GM23338 (cell line): ENCODE measurements around the gene IGSF10.

ENCODE experiments used
- CREB1 ChIP-seq: fragments of 250-450 bp; sonication (Bioruptor Pico); IDR thresholded peaks from 2 replicates; pipeline ENCODE4 v1.5.0; 2020; ENCODE audit warnings: low read depth, mild to moderate bottlenecking, moderate library complexity
- CTCF ChIP-seq, 2 experiments: fragments of 200-600 bp in 1 of 2; sonication (generic) in 1 of 2; conservative IDR thresholded peaks; 2 replicates each; pipeline versions ENCODE4 v1.5.1 to v1.6.1; 2016 to 2017; ENCODE audit warnings: antibody characterized with exemption in 2 of 2, low read depth in 2 of 2, mild to moderate bottlenecking in 2 of 2, moderate library complexity in 1 of 2
- ETS1 ChIP-seq: IDR thresholded peaks from 2 replicates; pipeline ENCODE4 v1.6.1; 2016; ENCODE audit warnings: antibody characterized with exemption
- EZH2 ChIP-seq: fragments of 200-600 bp; sonication (generic); IDR thresholded peaks from one replicate; pipeline ENCODE4 v1.8.0; 2017; ENCODE audit warnings: antibody characterized with exemption, mild to moderate bottlenecking, low read depth; ENCODE audit not compliant: unreplicated experiment
- EZH2phosphoT487 ChIP-seq: fragments of 200-600 bp; sonication (generic); IDR thresholded peaks from one replicate; pipeline ENCODE4 v1.8.1; 2018; ENCODE audit warnings: antibody characterized with exemption; ENCODE audit not compliant: unreplicated experiment
- JUNB ChIP-seq: IDR thresholded peaks from one replicate; pipeline ENCODE4 v1.6.1; 2016; ENCODE audit warnings: antibody characterized with exemption; ENCODE audit not compliant: unreplicated experiment
- NANOG ChIP-seq: IDR thresholded peaks from 2 replicates; pipeline ENCODE4 v1.6.1; 2016; ENCODE audit warnings: antibody characterized with exemption, borderline replicate concordance
- POLR2AphosphoS5 ChIP-seq: IDR thresholded peaks from 2 replicates; pipeline ENCODE4 v1.6.1; 2016; ENCODE audit warnings: antibody characterized with exemption, low read depth
- REST ChIP-seq: IDR thresholded peaks from one replicate; pipeline ENCODE4 v1.6.1; 2018; ENCODE audit warnings: antibody characterized with exemption; ENCODE audit not compliant: unreplicated experiment
- STAT1 ChIP-seq: IDR thresholded peaks from one replicate; pipeline ENCODE4 v1.6.1; 2016; ENCODE audit warnings: antibody characterized with exemption; ENCODE audit not compliant: unreplicated experiment
- ZNF114 ChIP-seq: fragments of 250-450 bp; sonication (Bioruptor Pico); IDR thresholded peaks from 2 replicates; pipeline ENCODE4 v1.5.0; 2020; ENCODE audit warnings: mild to moderate bottlenecking, moderate library complexity
- ZNF331 ChIP-seq: fragments of 250-450 bp; sonication (Bioruptor Pico); IDR thresholded peaks from 2 replicates; pipeline ENCODE4 v1.5.0; 2020; ENCODE audit warnings: low read depth, mild to moderate bottlenecking, moderate library complexity
- ZNF462 ChIP-seq: fragments of 250-450 bp; sonication (Bioruptor Pico); IDR thresholded peaks from 2 replicates; pipeline ENCODE4 v1.5.0; 2020; ENCODE audit warnings: mild to moderate bottlenecking, moderate library complexity

- TF ChIP-seq CTCF (conservative IDR thresholded peaks at IDR 0.05; ENCODE audit: low read depth in 2 of 2) = no peak
- no peak for TF ChIP-seq REST
- no peak for TF ChIP-seq EZH2
- TF ChIP-seq CREB1 (CRISPR knock-in tag) = no peak
- TF ChIP-seq JUNB = no peak
- TF ChIP-seq NANOG = no peak
- TF ChIP-seq EZH2phosphoT487 = no peak
- TF ChIP-seq POLR2AphosphoS5 = no peak
- no peak for TF ChIP-seq STAT1
- TF ChIP-seq ETS1 = no peak
- no peak for TF ChIP-seq ZNF331
- no peak for TF ChIP-seq ZNF462 (CRISPR knock-in tag)
- no peak for TF ChIP-seq ZNF114 (CRISPR knock-in tag)
These were observed 8.0 kb downstream of the IGSF10 start for GRCh38 chr3:151452841-151453240.
